Nucleus accumbens (tissue), 56 donors: ENCODE measurements around the gene RAMACL.

Experiments used
- DNase-seq, 56 donors: peaks; one replicate each; lab custom pipeline; 2025; lab: John Stamatoyannopoulos, UW

RAMACL gene

DNA sequence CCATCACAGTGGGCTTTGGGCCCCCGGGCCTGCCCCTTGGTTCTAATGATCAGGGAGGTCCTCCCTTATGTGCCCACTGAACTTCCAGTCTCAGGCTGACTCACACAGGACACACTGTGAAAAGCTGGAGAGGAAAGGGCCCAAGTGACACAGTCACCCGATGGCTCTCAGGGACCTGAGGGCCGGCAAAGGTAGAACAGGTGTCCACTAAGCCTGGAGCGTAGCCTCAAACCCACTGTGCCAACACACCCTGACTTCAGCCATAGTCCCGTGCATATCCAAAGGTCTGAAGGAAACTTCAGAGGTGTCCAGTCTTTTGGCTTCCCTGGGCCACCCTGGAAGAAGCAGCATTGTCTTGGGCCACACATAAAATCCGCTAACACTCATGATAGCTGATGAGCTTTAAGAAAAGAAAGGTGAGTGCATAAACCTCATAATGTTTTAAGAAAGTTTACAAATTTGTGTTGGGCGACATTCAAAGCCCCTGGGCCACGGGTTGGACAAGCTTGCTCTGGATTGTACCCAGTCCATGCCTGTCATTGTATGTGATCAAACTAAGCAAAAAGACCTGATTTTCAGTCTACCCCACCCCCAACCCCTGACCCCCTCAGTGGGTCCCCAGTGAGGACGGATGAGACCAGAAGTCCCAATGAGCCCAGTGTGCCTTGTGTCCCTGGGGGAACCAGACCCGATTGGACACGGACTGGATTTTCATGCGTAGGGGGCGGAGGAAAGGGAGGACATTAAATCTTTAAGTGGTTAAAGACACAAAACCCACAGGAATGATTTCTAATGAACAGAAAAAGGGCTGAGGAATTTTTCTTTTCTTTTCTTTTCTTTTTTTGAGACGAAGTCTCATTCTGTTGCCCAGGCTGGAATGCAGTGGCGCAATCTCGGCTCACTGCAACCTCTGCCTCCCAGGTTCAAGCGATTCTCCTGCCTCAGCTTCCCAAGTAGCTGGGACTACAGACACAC lies 6.1 kb downstream of the RAMACL start:
- no peak for DNase-seq

DNA sequence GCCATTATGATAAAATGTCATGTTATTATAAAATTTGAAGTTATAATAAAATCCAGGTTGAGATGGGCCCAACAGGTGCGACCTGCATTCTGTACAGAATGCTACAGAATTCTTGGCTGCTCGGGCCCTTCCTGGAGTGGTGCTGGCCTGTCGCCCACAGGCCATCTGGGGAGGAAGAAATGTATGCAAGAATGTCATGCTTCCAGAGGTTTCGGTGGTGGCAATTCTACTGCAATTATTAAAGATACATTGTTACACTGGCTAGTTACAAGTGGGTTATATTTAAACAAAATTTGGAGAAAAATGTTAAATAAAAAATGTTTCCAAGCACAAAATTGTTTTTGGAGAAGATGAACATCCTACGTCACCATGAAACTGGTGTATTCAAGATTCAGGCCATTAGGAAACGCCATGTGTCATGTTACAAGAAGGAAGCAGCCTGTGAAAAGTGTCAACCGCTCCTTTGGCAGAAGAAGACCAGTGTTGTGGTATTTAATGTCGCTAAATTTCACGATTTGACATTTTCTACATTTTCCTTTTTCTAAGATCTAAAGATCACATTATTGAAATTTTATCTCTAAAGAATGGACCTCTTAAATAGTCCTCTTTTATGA lies 7.1 kb downstream of the RAMACL start:
- no peak for DNase-seq

DNA sequence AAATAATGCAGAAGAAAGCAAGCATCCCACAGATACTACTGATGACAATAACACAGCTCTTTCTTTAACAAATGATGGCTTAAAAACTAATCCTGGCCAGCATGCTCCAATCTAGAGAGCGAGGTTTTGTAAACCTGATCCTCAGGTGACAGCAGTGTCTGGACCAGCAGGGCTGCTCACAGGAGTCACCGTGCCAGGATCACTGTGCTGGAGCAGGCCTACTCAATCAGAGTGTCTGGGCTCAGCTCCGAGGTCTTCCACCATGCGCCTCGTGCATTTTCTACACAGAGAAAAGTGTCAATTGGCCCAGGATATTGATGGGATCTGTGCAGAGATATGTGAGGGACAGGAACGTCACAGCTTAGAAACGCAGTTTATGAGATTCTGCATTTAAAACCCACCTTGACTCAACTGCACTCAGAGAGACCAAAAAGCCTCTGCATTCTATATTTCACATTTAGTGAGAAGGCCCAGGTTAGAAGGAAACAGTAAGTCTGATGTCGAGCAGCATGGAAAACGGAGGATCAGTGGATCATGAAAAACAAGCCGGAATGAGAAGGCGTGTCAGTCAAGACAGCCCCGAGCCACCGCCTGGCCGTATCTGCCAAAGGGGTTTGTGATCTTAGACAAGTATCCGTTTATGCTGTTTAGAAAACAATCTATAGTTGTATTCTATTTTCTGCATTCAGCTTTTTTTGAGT lies 7.8 kb downstream of the RAMACL start:
- no peak for DNase-seq

DNA sequence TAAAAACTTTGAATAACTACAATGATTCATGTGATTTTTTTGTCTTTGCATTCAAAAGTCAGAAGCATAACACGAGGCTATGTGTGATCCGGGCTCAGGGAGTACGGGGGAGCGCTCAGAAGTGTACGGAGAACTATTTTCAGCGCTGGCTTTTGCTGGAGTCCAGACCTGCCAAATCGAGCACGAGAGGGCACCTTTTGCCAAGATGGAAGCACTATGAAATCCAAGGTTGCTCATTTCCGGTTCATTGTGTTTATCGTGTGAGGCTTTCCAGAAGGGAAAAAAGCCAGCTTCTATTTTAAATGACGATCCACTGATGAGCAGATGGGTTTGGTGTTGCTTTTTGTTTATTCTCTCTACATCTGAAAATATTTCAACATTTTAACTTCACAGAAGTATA lies 11.3 kb downstream of the RAMACL start:
- DNase-seq: peak in 1 of 56 donors; percentile 25

DNA sequence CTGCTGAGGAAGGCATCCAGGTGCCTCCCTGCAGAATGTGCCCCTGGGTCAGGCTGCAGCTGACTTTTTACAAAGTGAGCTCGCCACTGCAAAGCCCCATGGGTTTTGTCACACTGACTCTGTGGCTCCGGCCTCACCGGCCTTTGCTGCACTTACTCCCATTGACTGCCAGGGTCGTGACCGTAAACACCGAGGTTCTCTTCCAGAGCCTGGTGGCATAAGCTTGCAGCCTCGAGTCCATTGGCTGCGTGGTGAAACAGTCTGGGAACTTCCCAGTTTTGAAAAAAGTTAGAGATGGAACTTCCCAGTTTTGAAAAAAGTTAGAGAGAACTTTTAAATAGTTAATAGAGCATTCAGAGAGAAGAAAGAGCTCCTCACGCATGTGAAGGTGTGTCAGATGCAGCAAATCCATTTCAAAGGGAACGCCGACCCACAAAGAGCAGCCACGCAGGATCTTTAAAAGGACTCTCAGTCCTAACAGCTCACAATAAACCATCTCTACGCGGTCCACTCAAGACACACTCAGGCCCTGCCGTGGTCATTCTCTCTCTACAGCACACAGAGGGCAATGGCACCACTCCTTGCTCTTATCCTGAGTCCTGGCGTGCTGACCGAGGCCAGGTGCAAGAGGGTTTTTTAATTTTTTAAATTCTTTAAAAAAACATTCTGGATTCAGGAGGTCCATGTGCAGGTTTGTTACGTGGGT lies 12.8 kb downstream of the RAMACL start:
- DNase-seq: no peak

DNA sequence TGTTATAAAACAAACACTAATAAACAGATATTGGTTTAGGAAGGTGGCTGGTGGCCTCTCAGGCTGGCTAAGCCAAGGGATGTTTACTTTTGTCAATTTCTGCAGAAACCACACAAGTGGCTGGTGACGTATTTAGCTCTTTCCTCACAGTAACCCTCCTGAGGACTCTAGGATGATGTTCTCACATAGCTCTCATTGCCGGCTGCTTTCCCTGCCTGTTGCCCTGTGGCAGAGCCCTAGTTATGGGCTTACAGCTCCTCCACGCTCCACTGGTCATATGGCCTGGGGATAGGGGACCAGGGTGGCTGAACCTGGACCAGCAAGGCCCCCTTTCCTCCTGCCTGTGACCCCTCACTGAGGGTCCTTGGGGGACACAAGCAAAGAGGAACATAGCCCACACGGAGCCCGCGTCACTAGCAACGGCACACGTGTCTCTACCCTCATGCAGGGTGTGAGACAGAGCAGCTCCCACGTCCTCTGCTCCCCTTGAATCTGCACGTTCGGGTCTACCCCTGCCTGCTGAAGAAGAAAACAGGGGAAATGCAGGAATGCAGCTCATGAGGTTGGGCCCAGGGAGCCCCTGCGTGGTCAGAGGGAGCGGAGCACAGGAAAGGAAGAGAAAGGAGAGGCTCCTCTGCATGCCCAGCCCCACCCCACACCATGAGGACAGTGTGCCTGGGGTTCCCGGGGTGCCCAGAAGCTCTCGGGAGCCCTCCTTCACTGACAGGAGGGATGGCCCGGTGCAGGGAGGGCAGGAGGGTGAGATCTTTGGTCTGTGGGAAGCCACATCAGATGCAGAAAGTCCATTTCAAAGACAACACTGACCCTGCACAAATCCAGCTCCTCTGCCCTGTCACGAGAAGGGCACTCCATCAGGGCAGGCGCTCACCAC lies 13.9 kb downstream of the RAMACL start:
- no peak for DNase-seq

DNA sequence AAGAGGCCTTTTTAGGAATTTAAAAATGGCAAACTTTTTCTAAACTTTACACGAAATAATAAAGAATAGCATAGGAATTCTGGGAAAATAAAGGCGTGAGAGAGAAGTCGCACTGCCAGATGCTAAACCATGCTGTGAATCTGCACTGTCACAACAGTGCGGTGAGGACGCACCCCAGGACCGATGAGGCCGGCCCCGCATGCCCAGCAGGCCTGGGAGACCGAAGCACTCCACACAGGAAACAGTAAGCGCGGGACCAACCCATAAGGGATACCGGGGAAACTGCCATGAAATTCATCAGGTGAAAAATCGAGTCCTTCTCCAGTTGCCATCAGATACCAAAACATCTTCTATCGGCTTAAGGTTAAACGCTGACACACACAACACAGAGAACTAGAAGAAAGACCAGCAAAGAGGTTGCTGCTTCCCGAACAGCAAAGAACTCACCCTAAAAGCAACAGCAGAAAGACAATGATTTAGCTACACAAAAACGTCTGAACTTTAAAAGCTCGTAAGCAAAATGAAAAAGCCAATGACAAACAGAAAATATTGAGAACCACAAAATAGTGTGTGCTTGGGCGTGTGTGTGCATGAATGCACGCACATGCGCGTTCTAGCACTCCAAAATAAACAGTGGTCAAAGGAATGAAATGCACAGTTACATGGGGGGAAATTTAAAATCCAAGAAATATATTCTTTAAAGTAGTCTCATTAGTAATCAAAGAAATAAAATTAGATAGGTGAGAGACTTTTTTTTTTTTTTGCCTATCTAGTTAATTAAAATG lies 15.4 kb downstream of the RAMACL start:
- no peak for DNase-seq

DNA sequence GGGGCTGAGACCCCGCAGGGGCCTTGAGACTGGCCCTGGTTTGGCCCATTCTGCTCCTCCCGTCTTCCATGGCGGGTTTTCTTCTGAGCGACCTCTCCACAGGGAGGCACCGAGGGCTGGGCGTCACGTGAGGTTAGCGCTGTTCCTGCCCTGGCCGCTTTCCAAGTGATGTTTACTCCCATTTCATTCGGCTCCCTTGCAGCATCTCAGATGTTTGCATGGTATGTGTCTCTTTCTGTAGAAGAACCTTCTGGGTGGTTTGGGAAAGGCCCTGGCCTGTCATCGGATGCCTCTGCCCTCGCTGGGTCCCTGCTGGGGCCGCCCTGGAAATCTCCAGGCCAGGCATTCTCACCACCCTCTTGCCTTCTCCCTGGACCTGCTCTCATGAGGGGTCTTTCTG lies 17.3 kb downstream of the RAMACL start:
- no peak for DNase-seq

DNA sequence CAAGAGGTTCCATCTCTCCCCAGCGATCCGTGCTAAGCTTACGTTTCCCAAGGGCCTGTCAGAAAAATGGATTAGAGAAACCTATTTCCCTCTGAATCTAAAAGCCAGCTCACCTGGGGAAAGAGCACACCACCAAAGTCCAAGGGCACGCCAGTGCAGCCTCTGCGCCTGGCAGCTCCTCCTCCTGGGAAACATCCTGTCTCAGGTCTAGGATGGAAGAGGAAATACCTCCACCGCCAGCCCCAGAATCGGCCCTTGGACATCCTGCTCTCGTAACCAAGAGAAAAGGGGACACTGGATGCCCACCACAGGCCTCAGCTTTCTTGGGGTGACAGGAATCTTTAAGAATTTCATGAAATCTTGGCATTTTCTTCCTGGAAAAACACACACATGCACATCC lies 18.7 kb downstream of the RAMACL start:
- DNase-seq: no peak

DNA sequence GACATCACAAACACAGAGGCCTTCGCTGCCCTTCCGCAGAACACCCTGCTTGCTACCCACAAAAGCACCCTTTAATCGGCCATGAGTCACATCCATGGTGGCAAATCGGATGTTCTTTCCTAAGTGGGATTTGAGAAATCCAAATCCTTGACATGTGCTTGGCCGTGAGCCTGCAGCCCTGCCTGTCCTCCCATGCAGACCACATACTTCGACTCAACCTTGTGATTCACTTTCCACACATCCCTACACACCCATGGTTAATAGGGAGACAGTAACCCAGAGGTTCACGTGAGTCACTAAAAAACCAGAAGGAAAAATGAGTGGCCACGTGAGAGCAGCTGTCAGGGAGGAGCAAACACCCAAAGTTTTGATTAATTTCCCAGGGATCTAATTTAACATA lies 19.4 kb downstream of the RAMACL start:
- DNase-seq: no peak

DNA sequence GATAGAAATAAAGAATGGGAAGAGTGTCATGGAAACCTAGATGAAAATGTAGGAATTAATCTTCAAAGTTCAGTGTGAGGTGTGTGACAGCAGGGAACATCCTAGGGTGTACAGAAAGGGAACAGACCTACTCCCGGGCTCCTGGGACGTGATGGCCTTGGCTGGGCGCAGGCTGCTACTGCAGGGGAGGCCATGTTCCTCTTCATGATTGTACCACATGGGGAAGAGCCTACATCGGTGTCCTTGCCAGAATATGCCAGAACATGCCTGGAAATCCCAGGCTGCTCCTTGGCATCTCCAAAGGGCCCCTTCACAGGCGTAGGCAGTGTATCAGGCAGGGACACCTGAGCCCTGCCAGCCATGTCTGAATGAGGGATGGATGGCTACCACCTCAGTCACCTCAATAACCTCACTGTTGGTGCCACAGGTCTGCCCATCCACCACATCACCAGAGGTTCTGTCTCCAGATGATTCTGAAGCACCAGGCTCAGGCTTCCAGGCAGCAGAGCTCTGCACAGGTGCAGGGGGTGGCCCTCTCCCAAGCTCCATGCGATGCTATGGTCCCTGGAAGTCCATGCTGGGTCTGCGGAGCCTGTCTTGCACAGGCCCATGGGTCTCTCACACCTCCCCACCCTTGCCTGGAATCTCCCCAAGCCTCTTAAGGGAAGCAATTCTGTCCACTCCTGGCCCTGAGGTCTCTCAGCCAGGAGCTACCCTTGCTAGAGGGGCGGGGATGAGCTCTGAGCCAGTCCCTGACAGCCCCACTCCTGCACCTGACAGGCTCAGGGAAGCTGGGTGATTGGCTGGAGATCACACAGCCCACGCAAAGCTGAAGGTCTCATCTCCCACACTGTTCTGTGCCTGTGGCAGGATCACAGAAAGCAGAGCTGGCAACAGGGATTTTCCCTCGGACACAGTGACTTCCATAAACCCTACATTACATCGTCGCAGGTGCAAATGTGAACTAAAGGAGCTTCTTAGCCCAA lies 20.2 kb downstream of the RAMACL start:
- DNase-seq: peak in 2 of 56 donors; percentile 14 to 18

DNA sequence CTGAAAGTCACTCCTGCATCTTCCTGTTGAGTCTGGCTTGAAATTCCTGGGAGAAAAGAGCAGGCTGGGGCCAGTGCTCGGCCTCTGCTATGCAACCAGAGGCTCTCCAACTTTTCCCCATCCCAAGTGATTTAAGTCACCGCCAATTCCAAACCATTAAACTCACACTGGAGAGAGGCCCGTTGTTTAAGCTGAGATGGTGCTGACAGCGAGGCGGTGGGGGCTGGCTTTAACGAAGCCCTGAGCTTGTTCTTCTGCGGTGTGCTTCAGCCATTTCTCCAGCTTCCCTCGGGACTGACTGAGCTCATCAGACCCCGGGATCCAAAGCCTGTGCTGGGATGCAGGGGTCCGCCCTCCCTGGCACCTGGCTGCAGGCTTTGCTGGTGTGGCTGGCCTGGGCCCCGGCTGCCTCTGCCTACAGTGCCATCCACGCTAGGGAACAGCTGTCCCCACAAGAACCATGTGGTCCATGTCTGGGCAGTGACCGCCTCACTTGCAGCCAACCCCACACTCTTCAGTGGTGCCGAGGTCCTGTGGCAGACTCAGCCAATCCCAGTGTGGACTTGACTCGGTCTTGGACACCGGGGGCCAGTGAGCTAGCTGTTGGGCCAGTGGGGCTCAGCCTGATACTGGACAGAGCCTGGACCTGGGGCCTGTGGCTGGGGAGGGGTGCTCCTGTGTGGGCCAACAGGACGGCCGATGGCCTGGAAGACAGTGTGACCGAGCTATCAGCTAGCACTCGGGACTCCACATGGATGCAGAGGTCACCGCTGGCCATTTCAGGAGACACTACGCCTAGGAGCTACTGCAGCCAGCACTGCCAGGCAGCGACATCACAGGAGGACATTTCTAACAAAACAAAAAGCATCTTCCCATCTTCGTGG lies 21.2 kb downstream of the RAMACL start:
- DNase-seq: peak in 1 of 56 donors; percentile 32

DNA sequence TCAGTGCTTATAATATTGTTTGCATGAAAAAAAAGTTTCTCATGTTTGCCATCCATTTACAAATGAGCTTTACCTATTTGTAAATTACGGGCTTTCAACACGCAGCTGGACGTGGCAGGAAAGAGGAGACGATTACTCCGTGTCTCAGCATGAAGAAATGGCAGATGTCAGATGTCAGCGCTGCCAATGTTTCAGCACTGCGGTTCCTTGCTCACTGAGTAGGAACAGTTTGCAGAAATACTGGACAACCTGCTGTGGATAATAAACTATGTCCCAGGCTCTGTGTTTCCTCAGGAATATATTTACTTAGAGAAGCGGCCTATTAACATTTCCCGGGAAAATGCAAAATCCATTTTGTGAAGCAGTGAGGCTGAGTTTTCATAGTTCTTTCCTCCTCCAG lies 22.7 kb downstream of the RAMACL start:
- DNase-seq: no peak

DNA sequence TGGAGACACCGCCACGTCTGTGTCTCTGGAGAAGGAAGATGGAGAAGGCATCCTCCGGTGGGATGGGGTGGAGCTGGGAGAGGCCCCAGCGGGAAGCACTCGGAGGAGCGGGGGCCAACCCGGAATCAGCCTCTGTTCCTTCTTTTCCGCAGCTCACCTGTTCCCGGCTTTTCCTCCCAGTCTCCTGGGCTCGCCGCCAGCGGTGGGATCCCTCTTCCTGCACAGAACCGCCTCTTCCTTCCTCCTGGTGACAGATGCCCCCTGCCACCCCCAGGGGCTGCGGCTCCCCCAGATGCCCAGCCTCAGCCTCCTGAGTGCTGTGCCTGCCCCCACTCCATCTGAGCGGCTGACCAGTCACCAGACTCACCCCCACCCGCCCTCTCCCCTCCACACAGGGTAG lies 23.3 kb downstream of the RAMACL start:
- DNase-seq: no peak

DNA sequence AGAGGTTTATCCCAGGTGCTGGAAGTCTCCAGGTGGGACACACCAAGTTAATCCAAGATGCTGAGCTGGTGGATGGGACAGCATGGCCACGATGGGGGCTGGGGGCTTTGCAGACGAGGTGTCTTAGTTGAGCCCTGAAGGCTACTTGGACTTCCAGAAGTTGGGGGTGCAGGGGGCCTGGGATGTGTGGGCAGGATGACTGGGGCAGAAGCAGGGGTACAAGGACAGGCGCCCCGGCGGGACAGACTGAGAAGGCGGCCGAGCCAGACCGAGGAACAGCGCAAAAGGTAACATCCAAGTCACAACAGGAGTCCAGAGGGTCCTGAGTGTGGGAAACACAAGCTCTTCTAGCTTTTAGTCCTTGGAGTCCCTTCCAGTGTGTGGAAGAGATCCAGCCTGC lies 23.8 kb downstream of the RAMACL start:
- DNase-seq: no peak

DNA sequence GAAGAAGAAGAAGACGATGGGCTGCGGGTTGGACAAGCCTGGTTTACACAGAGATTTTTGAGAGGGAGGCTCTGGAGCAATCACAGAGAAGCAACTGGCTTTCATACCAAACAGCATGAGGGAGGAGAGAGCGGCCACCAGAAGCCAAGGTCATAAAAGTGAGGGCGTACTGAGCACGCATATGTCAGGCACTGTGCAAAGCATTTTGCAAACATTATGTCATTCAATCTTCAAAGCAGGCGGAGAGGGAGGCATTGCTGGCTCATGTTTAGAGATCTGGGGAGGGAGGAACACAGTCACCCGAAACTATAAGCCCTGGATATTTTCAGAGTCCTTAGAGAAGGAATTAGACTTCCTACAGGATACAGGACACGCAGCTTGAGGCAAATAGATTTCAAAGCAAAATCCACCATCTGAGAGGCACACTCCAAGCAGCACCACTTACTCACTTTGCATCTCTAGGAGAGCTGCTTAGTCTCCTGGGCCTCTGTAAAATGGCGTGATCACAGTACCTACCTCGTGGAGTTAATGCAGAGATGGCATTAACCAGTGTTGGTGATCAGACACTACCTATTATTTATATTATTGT lies 24.6 kb downstream of the RAMACL start:
- no peak for DNase-seq
